Astrocyte of the cerebellum (primary cell): ENCODE results near the gene DBT.
"Not testable (repeated sequence)": the region's sequence is repeated elsewhere in the genome, so short reads cannot be mapped to it uniquely, and the experiment has no call there.

Source experiments
- DNase-seq: peaks from one replicate; pipeline ENCODE4 v3.0.0-alpha.2; 2011; ENCODE audit warnings: low read depth
- H3K4me3 ChIP-seq: 2 replicates; pipeline ENCODE4 v1.5.1; 2011; ENCODE audit warnings: mild to moderate bottlenecking, low read depth, low read length, moderate library complexity
- in situ Hi-C: cut with HindIII; loops from 2 replicates; pipeline ENCODE4 v1.10.0; 2017; ENCODE audit warnings: low sequenced_read_pairs
- TF ChIP-seq, protein P1 (sequence below): IDR thresholded peaks from 2 replicates; pipeline ENCODE4 v1.5.1; 2012; ENCODE audit warnings: low read length, low read depth, moderate library complexity, mild to moderate bottlenecking; ENCODE audit errors: missing control alignments

The DBT gene

DNA sequence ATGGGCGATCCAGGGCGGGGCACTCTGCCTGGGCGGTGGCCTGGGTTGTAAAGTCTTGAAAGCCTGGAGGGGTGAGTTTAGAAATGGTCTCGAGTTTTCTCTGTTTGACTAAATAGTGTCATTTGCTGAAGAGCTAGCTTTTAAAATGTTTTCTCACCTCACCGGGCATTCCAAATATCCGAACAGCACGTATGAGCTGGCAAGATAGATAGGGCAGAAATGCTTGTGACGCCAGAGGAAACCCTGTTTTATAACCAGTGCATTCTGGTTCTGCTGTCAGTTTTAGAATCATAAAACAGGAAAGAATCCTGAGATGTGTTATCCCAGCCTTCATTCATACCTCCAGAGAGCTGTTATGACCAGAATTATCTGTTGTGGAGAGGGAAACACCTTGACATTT is 17.1 kb upstream of the DBT start:
- DNase-seq, result no peak
- TF ChIP-seq, protein P1, sequence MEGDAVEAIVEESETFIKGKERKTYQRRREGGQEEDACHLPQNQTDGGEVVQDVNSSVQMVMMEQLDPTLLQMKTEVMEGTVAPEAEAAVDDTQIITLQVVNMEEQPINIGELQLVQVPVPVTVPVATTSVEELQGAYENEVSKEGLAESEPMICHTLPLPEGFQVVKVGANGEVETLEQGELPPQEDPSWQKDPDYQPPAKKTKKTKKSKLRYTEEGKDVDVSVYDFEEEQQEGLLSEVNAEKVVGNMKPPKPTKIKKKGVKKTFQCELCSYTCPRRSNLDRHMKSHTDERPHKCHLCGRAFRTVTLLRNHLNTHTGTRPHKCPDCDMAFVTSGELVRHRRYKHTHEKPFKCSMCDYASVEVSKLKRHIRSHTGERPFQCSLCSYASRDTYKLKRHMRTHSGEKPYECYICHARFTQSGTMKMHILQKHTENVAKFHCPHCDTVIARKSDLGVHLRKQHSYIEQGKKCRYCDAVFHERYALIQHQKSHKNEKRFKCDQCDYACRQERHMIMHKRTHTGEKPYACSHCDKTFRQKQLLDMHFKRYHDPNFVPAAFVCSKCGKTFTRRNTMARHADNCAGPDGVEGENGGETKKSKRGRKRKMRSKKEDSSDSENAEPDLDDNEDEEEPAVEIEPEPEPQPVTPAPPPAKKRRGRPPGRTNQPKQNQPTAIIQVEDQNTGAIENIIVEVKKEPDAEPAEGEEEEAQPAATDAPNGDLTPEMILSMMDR, result no peak
- in situ Hi-C loops, result no loop called here
- H3K4me3 ChIP-seq, result peak overlapping the region; percentile 94

DNA sequence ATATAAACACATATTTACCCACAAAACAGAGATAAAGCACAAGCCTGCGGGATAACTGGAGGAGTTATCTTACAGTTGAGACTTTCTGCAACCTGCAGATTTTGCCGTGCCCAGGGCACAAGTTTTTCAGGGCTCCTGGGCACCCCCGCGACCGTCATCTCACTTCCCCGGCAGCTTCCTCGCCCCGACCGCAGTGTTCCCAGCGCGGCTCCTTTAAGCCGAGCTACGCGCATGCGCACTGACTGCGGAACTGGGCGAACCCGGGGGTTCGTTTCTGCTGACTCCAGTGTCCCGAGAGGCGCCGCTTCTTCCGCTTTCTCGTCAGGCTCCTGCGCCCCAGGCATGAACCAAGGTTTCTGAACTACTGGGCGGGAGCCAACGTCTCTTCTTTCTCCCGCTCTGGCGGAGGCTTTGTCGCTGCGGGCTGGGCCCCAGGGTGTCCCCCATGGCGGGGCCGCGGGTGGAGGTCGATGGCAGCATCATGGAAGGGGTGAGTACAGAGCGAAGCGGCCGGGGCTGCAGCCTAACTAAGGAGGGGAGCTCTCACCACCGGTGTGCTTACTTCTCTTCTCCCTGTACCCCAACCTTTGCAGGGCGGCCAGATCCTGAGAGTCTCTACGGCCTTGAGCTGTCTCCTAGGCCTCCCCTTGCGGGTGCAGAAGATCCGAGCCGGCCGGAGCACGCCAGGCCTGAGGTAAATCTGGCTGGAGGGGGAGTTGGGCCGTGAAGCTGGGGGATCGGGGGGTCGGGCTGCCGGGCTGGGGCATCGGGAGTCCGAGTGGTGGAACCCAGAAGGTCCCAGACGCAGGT is 16.5 kb upstream of the DBT start, which contains the start of gene RTCA:
Gene RTCA, plus strand, starts transcription at position 286 of the 810 bp plus-strand sequence. Its CDS starts 160 bp downstream, at position 446.
- in situ Hi-C loops, result no loop called here
- DNase-seq, result peak; percentile 85
- TF ChIP-seq, protein P1, result no peak
- H3K4me3 ChIP-seq, result peak within 1 kb of the TSS; percentile 94

DNA sequence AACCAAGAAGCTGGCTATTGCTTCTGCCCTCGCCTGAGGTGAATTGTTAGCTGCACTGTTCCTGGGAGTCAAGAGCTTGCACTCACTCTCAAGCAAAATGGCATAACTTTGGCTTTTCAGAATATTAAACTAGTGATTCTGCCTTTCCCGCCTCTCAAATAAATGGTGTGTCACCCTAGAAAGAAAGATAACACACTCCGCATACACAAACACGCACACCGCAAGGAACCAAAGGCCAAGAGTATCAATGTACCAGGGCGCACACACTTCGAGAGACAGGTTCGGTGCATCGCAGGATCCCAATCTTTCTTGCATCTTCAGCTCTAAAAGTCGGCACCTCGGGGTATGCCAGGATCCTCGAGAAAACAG is 15.9 kb upstream of the DBT start:
- peak overlapping the region; percentile 94 for H3K4me3 ChIP-seq
- in situ Hi-C loops, result no loop called here
- TF ChIP-seq, protein P1, result no peak
- no peak for DNase-seq

DNA sequence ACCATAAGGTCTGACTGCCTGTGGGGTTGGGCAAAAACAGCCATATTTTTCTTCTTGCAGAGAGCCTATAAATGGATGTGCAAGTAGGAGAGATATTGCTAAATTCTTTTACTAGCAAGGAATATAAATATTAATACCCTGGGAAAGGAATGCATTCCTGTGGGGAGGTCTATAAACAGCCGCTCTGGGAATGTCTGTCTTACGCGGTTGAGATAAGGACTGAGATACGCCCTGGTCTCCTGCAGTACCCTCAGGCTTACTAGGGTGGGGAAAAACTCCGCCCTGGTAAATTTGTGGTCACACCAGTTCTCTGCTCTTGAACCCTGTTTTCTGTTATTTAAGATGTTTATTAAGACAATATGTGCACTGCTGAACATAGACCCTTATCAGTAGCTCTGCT is 14.4 kb upstream of the DBT start:
- H3K4me3 ChIP-seq, DNase-seq, in situ Hi-C loops: not testable (repeated sequence)

- in situ Hi-C loops, result no loop called here
- H3K4me3 ChIP-seq, result no peak overlapping the region
- TF ChIP-seq, protein P1, result no peak
- DNase-seq, result no peak
Measured at GRCh38 chr1:100261686-100262085, 12.1 kb upstream of the DBT start.

DNA sequence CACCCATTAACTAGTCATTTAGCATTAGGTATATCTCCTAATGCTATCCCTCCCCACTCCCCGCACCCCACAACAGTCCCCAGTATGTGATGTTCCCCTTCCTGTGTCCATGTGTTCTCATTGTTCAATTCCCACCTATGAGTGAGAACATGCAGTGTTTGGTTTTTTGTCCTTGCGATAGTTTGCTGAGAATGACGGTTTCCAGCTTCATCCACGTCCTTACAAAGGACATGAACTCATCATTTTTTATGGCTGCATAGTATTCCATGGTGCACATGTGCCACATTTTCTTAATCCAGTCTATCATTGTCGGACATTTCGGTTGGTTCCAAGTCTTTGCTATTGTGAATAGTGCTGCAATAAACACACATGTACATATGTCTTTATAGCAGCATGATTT is 8.8 kb upstream of the DBT start:
- H3K4me3 ChIP-seq, in situ Hi-C loops, DNase-seq: not testable (repeated sequence)

DNA sequence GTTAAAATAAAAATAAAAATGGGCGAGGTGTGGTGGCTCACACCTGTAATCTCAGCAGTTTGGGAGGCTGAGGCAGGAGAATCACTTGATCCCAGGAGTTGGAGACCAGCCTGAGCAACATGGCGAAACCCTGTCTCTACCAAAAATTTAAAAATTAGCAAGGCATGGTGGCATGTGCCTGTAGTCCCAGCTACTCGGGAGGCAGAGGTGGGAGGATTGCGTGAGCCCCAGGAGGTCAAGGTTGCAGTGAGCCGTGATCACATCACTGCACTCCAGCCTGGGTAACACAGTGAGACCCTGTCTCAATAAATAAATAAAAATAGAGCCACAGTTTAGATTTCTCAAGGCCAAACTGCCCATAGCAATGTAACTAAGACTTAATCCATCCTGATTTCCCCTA is 6.6 kb upstream of the DBT start:
- in situ Hi-C loops, H3K4me3 ChIP-seq, DNase-seq: not testable (repeated sequence)

DNA sequence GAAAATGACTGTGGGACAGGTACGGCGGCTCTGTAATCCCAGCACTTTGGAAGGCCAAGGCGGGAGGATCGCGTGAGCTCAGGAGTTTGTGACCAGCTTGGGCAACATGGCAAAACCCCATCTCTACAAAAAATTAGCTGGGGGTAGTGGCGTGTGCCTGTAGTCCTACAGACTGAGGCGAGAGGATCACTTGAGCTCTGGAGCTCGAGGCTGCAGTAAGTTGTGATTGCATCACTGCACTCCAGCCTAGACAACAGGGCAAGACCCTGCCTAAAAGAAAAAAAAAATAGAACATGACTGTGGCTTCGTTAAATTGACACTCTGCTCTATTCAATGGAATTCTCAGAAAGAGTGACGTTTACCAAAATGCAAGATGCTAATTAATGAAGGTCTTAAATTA is 3.9 kb upstream of the DBT start:
- no peak overlapping the region for H3K4me3 ChIP-seq
- no peak for DNase-seq
- TF ChIP-seq, protein P1, result no peak
- in situ Hi-C loops, result no loop called here
